Stimulated activated CD4-positive, alpha-beta T cell treated with anti-CD3 and anti-CD28 coated beads, Interleukin-15, amount 100 ng/mL, for 1 hour (primary cell): ENCODE results near the gene ARHGAP18.

ENCODE experiments used
- DNase-seq, 2 donors: peaks; one replicate each; pipeline ENCODE4 v3.0.0-alpha.2; 2020; ENCODE audit warnings: low read depth in 1 of 2, low spot score in 1 of 2

Gene ARHGAP18

GRCh38 chr6:129709769-129710449 lies at the start of gene ARHGAP18:
Gene ARHGAP18 (minus strand): TSS chr6:129710177. CDS start chr6:129710136, 41 bp downstream.
- DNase-seq, result peak; percentile 45 to 50

GRCh38 chr6:129755787-129756186 lies 45.8 kb upstream of the ARHGAP18 start:
- no peak for DNase-seq

GRCh38 chr6:129754750-129755149 lies 44.8 kb upstream of the ARHGAP18 start:
- no peak for DNase-seq

GRCh38 chr6:129753422-129753821 lies 43.4 kb upstream of the ARHGAP18 start:
- no peak for DNase-seq

- DNase-seq, result no peak
These were observed 41.4 kb upstream of the ARHGAP18 start for GRCh38 chr6:129751384-129751783.

- DNase-seq, result no peak
These were observed 40.4 kb upstream of the ARHGAP18 start for GRCh38 chr6:129750360-129750759.

GRCh38 chr6:129749749-129750120 lies 39.8 kb upstream of the ARHGAP18 start:
- no peak for DNase-seq

GRCh38 chr6:129748901-129749748 lies 39.1 kb upstream of the ARHGAP18 start:
- no peak for DNase-seq

GRCh38 chr6:129748212-129748900 lies 38.4 kb upstream of the ARHGAP18 start:
- DNase-seq, result peak; percentile 5 to 20

- DNase-seq, result no peak
These were observed 37.7 kb upstream of the ARHGAP18 start for GRCh38 chr6:129747588-129748112.

- no peak for DNase-seq
These were observed 34.9 kb upstream of the ARHGAP18 start for GRCh38 chr6:129744880-129745237.

- DNase-seq, result no peak
These were observed 34.4 kb upstream of the ARHGAP18 start for GRCh38 chr6:129744201-129744879.

- no peak for DNase-seq
These were observed 30.0 kb upstream of the ARHGAP18 start for GRCh38 chr6:129740013-129740412.

GRCh38 chr6:129736105-129736504 lies 26.1 kb upstream of the ARHGAP18 start:
- DNase-seq, result no peak

- no peak for DNase-seq
These were observed 23.3 kb upstream of the ARHGAP18 start for GRCh38 chr6:129733290-129733689.

GRCh38 chr6:129732542-129732941 lies 22.6 kb upstream of the ARHGAP18 start:
- DNase-seq, result no peak

- DNase-seq, result no peak
These were observed 22.1 kb upstream of the ARHGAP18 start for GRCh38 chr6:129732034-129732433.

- DNase-seq, result no peak
These were observed 21.5 kb upstream of the ARHGAP18 start for GRCh38 chr6:129731428-129731827.

- DNase-seq, result no peak
These were observed 20.6 kb upstream of the ARHGAP18 start for GRCh38 chr6:129730477-129731165.

GRCh38 chr6:129726650-129727049 lies 16.7 kb upstream of the ARHGAP18 start:
- no peak for DNase-seq

- DNase-seq, result no peak
These were observed 15.4 kb upstream of the ARHGAP18 start for GRCh38 chr6:129725341-129725740.
